Head of caudate nucleus (tissue), 42 donors: ENCODE results near the gene C6orf62.
A peak's percentile ranks its signal among the peaks of the same experiment; 100 is the strongest.
"Not testable (repeated sequence)": the region's sequence is repeated elsewhere in the genome, so short reads cannot be mapped to it uniquely, and the experiment has no call there.

ENCODE experiments used
- DNase-seq, 42 donors: peaks; one replicate each; pipeline versions ENCODE4 v3.0.0 to v3.0.0-alpha.2; 2020 to 2021; ENCODE audit warnings: mixed read lengths in 7 of 42
- intact Hi-C: fragments of 100-400 bp; cut with DNase I; formaldehyde crosslinking; loops from one replicate; pipeline ENCODE4 v1.15.0; 2022

C6orf62 gene

GRCh38 chr6:24678792-24679352, 40.1 kb downstream of the C6orf62 start:
- intact Hi-C loops, DNase-seq: not testable (repeated sequence)

DNA sequence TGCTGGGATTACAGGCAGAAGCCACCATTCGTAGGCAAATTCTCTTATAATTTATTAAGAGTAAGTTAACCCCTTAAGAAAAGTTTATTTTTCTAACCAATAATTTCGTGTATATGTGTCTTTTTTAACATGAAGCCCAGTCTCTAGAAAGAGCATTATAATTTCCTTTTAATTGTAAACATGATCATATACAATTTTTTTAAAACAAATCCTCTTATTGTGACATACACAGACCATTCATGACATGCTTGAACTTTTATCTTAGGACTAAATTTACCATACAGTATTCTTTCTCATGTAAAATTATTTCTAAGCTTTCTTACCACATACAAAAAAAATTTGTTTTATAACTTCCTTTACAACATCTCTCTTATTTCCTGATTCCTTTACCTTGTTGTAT, 45.3 kb downstream of the C6orf62 start:
- intact Hi-C loops = no loop called here
- DNase-seq = no peak

GRCh38 chr6:24672620-24673182, 46.3 kb downstream of the C6orf62 start:
- DNase-seq = no peak
- intact Hi-C loops = no loop called here

DNA sequence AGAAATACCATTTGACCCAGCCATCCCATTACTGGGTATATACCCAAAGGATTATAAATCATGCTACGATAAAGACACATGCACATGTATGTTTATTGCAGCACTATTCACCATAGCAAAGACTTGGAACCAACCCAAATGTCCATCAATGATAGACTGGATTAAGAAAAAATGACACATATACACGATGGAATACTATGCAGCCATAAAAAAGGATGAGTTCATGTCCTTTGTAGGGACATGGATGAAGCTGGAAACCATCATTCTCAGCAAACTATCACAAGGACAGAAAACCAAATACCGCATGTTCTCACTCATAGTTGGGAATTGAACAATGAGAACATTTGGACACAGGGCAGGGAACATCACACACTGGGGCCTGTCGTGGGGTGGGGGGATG, 47.9 kb downstream of the C6orf62 start:
- intact Hi-C loops, DNase-seq: not testable (repeated sequence)

DNA sequence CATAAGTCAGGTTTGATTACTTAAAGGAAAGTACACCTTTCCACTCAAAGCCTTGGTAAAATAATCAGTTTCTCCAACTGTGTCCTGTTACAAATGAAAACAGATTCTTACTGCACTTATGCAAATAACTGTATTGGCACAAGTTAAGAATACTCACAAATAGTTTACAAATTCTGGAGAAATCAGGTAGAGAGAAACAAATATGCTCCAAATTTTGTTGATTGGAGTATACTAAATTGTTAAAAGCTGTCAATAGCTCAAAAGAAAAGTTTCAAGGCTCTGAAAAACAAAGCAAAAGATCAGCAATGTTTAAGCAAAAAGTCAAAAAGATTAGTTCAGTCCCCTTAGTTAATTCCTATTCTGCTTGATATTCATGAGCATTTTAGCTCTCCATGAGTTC, 48.5 kb downstream of the C6orf62 start:
- intact Hi-C loops, DNase-seq: not testable (repeated sequence)

DNA sequence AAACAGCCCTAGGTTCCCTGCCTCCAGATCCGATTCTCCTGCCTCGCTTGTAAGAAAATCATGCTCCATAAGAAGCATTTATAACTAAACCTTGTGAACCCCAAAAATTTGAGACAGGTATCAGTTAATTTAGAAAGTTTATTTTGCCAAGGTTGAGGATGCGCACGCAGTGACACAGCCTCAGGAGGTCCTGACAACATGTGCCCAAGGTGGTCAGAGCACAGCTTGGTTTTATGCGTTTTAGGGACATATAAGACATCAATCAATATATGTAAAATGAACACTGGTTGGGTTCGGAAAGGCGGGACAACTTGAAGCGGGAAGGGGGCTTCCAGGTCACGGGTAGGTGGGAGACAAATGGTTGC, 50.0 kb downstream of the C6orf62 start:
- intact Hi-C loops = no loop called here
- DNase-seq = no peak

DNA sequence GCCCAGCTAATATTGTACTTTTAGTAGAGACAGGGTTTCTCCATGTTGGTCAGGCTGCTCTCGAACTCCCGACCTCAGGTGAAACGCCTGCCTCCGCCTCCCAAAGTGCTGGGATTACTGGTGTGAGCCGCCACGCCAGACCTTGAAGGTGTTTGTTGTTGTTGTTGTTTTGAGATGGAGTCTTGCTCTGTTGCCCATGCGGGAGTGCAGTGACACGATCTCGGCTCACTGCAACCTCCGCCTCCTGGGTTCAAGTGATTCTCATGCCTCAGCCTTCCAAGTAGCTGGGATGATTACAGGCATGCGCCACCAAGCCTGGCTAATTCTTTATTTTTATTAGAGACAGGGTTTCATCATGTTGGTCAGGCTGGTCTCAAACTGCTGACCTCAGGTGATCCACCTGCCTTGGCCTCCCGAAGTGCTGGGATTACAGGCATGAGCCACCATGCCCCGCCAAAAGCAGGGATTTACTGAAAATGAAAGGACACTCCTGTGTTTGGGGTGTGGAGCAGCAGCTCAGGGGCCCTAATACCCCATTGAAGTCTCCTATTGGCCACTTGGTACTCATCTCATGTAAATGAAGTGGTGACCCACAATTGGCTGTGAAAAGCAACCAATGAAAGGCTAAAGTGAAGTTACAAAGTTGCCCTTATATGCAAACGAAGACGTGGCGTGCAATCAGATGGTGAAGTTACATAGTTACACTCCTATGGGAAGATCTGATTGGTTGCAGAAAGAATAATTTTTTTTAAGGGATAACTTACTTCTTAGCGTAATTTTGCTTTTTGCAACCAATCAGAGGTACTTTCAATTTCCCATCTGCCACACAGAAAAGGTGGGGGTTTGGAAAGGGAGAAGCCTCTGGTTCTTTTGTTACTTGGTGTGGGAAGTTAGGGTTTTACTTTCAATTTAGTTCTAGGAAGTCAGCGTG, 50.6 kb downstream of the C6orf62 start:
- intact Hi-C loops, DNase-seq: not testable (repeated sequence)

DNA sequence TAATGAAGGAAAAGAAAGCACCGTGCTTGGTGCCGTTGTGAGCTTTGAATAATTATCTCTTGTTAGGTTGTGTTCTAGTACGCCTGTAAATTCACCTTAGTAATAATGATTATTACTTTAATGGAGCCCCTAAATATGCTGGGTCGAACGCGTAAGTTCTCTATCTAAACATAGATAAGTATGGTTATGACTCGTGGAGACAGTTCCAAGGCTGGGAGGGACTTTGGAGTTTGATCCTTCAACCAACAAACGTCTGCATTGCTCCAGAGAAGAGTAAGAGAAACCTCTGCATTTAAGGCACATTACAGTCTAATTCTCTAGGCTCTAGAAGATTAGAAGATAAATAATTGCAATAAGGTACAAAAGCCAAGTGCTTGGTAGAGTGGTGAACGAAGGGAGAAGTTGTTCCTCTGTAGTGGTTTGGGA, 51.6 kb downstream of the C6orf62 start:
- intact Hi-C loops = loop anchor here (2.0 kb wide), 1 partner anchor 53 kb away; no protein-coding TSS in a partner anchor
- no peak for DNase-seq

GRCh38 chr6:24666641-24667377, 52.1 kb downstream of the C6orf62 start, which contains the start of the genes ACOT13 and TDP2:
ACOT13 (plus strand) TSS chr6:24667077; CDS start chr6:24667264, 187 bp downstream.
TDP2 (minus strand) TSS chr6:24666899; CDS start chr6:24666862, 37 bp downstream.
- peak; percentile 83 to 98 (median 94) for DNase-seq
- intact Hi-C loops = loop anchor here (2.0 kb wide), 1 partner anchor 54 kb away; no protein-coding TSS in a partner anchor

- intact Hi-C loops = loop anchor here (2.0 kb wide), 1 partner anchor 55 kb away; no protein-coding TSS in a partner anchor
- DNase-seq = peak in 41 of 42 donors; percentile 12 to 76 (median 50)
Observed at GRCh38 chr6:24666097-24666640, 52.8 kb downstream of the C6orf62 start.

- DNase-seq = no peak
- intact Hi-C loops = no loop called here
Observed at GRCh38 chr6:24664046-24664987, 54.6 kb downstream of the C6orf62 start.

- no peak for DNase-seq
- intact Hi-C loops = no loop called here
Observed at GRCh38 chr6:24663189-24663588, 55.8 kb downstream of the C6orf62 start.

GRCh38 chr6:24662236-24662635, 56.7 kb downstream of the C6orf62 start:
- intact Hi-C loops = no loop called here

DNA sequence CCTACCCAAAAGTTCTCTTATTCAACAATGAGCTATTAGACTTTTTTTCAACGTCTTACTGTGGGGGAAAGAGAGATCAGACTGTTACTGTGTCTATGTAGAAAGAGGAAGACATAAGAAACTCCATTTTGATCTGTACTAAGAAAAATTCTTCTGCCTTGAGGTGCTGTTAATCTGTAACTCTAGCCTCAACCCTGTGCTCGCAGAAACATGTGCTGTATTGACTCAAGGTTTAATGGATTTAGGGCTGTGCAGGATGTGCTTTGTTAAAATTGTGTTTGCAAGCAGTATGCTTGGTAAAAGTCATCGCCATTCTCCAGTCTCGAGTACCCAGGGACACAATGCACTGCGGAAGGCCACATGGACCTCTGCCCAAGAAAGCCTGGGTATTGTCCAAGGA, 57.2 kb downstream of the C6orf62 start:
- intact Hi-C loops, DNase-seq: not testable (repeated sequence)

More at GRCh38 chr6:24662236-24662635, 56.7 kb downstream of the C6orf62 start:
- DNase-seq = no peak

DNA sequence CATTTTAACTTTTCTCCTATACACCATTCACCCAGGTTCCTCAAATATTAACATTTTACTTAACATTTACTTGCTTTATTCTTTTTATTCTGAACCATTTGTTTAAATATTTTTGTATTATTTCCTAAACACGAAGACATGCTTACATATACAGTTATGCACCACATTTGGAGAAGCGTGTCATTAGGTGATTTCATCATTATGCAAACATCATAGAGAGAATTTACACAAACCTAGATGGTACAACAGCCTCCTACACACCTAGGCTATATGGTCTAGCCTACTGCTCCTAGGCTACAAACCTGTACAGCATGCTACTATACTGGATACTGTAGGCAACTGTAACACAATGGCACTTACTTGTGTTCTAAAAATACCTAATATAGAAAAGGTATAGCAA, 58.8 kb downstream of the C6orf62 start:
- DNase-seq = no peak
- intact Hi-C loops = no loop called here

DNA sequence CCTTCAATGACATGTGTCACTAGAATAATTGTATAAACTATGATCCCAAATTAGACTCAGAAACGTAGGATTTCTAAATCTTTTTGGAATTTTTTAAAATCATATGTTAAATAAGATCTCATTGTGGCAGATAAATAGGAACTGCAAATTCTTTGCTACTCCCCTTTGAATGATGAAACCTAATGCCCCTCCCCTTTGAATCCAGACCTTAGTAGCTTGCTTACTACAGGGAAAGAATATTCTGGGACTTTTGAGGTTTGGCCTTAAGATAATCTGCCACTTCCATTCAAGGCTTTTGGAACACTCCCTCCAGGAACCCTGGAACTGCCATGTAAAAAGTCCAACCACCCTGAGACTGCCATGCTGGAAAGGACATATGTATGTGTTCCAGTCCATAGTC, 59.4 kb downstream of the C6orf62 start:
- intact Hi-C loops = no loop called here
- DNase-seq = no peak
